Measurements from ENCODE around the gene LETM1. TPM values are rescaled to one million over a fixed set of nuclear protein-coding genes. Genes with fewer than 3 reads are reported as not detected.

Gene LETM1
- total and polyA plus RNA-seq, 2 of the 8 experiments (the other 6 are each of a cell fraction or from before 2014, with no cell fraction given), result 19.8 to 50.1 TPM

DNA sequence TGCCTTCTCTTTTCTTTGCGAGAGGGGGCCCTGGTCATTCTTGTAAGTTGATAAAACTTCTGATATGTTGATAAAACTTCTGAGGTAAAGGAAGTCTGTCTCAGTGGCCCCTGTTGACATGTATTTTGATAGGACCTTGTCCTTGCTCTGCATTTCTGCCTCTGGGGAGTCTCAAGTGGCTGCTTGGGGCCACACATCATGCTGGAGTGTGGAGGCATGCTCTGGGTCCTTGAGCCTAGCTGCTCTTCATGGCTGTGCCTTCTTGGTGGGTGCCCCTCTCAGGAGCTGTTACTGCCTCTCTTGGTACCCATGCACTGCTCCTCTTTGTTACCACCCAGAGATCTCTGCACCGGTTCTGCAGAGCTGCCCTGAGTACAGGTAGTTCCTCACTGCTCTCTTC is 29.5 kb upstream of the LETM1 start (continued):
- TF ChIP-seq, protein P1, sequence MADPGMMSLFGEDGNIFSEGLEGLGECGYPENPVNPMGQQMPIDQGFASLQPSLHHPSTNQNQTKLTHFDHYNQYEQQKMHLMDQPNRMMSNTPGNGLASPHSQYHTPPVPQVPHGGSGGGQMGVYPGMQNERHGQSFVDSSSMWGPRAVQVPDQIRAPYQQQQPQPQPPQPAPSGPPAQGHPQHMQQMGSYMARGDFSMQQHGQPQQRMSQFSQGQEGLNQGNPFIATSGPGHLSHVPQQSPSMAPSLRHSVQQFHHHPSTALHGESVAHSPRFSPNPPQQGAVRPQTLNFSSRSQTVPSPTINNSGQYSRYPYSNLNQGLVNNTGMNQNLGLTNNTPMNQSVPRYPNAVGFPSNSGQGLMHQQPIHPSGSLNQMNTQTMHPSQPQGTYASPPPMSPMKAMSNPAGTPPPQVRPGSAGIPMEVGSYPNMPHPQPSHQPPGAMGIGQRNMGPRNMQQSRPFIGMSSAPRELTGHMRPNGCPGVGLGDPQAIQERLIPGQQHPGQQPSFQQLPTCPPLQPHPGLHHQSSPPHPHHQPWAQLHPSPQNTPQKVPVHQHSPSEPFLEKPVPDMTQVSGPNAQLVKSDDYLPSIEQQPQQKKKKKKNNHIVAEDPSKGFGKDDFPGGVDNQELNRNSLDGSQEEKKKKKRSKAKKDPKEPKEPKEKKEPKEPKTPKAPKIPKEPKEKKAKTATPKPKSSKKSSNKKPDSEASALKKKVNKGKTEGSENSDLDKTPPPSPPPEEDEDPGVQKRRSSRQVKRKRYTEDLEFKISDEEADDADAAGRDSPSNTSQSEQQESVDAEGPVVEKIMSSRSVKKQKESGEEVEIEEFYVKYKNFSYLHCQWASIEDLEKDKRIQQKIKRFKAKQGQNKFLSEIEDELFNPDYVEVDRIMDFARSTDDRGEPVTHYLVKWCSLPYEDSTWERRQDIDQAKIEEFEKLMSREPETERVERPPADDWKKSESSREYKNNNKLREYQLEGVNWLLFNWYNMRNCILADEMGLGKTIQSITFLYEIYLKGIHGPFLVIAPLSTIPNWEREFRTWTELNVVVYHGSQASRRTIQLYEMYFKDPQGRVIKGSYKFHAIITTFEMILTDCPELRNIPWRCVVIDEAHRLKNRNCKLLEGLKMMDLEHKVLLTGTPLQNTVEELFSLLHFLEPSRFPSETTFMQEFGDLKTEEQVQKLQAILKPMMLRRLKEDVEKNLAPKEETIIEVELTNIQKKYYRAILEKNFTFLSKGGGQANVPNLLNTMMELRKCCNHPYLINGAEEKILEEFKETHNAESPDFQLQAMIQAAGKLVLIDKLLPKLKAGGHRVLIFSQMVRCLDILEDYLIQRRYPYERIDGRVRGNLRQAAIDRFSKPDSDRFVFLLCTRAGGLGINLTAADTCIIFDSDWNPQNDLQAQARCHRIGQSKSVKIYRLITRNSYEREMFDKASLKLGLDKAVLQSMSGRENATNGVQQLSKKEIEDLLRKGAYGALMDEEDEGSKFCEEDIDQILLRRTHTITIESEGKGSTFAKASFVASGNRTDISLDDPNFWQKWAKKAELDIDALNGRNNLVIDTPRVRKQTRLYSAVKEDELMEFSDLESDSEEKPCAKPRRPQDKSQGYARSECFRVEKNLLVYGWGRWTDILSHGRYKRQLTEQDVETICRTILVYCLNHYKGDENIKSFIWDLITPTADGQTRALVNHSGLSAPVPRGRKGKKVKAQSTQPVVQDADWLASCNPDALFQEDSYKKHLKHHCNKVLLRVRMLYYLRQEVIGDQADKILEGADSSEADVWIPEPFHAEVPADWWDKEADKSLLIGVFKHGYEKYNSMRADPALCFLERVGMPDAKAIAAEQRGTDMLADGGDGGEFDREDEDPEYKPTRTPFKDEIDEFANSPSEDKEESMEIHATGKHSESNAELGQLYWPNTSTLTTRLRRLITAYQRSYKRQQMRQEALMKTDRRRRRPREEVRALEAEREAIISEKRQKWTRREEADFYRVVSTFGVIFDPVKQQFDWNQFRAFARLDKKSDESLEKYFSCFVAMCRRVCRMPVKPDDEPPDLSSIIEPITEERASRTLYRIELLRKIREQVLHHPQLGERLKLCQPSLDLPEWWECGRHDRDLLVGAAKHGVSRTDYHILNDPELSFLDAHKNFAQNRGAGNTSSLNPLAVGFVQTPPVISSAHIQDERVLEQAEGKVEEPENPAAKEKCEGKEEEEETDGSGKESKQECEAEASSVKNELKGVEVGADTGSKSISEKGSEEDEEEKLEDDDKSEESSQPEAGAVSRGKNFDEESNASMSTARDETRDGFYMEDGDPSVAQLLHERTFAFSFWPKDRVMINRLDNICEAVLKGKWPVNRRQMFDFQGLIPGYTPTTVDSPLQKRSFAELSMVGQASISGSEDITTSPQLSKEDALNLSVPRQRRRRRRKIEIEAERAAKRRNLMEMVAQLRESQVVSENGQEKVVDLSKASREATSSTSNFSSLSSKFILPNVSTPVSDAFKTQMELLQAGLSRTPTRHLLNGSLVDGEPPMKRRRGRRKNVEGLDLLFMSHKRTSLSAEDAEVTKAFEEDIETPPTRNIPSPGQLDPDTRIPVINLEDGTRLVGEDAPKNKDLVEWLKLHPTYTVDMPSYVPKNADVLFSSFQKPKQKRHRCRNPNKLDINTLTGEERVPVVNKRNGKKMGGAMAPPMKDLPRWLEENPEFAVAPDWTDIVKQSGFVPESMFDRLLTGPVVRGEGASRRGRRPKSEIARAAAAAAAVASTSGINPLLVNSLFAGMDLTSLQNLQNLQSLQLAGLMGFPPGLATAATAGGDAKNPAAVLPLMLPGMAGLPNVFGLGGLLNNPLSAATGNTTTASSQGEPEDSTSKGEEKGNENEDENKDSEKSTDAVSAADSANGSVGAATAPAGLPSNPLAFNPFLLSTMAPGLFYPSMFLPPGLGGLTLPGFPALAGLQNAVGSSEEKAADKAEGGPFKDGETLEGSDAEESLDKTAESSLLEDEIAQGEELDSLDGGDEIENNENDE (IDR thresholded peaks at IDR 0.05; ENCODE audit: insufficient replicate concordance, low read length), result no peak
